SIG-M5 treated with dmso at 0.1 percent for 504 hours (cell line): ENCODE results near the gene SH3BP2.

Experiments used
- DNase-seq: peaks from one replicate; lab custom pipeline; 2025; ENCODE audit not compliant: unreplicated experiment; lab: John Stamatoyannopoulos, UW

Gene SH3BP2

GRCh38 chr4:2817701-2818350 is 24.9 kb downstream of the SH3BP2 start:
- DNase-seq = no peak

GRCh38 chr4:2818351-2818939 is 25.6 kb downstream of the SH3BP2 start:
- no peak for DNase-seq

DNA sequence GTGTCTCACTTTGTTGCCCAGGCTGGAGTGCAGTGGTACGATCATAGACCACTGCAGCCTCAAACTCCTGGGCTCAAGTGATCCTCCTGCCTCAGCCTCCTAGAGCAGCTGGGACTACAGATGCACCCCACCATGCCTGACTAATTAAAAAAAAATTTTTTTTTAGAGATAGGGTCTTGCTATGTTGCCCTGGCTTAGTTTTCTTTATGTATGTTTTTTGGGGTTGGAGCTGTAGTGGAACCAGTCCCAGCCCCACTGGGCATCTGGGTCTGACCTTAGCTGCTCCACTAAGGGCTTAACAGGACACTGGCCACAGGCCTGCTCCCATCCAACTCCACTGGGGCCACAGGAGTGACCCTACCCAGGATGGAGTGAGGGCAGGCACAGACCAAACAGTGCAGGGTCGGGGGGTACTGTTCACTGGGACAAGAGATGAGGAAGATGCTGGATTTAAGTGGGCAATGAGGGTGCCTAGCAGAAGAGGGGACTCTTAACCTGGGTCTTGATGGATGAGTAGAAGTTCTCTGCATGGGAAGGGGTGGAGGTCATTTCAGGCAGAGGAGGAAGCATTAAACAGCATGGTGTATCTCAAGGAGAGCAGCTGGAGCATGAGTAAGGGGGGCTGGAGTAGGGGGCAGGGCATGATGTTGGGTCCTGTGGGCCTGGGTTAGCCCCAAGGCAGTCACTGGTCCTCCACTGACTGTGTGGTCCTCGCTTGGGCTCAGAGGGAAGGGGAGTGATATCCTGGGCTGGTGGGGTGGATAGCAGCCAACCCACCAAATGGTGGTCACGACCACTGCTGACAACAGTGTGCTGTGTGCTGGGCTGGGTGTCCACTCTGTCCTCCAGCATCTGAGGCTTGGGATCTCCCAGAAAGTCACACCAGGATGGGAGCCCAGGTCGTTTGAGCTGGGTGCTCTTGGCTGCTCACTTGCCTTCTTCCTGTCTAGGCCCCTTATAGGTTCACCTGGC is 26.6 kb downstream of the SH3BP2 start:
- DNase-seq = no peak

DNA sequence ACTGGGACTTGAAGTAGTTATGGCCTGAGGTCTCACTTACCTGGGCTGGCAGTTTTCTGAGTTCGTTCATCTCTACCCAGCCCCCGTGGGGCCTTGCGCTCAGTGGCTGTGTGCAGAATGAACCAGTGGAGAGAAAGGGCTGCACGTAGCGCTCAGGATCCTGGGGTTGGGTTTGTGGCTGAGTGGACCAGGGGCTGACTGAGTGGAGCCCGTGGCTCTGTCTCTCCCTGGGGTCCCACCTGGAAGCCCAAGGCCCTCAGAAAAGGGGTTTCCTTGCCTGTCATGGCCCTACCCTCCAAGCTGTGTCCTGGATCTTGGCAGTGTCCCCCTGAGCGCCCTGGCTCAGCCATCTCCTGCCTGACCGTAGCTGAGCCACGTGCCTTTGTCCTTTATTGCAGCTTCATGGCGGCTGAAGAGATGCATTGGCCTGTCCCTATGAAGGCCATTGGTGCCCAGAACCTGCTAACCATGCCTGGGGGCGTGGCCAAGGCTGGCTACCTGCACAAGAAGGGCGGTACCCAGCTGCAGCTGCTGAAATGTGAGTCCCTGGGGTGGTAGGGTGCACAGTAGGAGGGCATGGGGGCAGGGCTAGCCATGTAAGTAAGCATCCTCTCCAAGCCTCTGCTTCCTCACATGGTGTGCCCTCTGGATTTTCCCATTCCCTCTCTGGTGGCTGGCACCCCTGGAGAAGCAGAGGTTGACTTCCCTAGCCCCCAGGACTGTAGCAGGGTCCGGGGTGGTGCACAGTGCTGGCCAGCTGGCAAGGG is 27.5 kb downstream of the SH3BP2 start:
- DNase-seq = no peak

- no peak for DNase-seq
Observed at GRCh38 chr4:2822461-2823300, 29.8 kb downstream of the SH3BP2 start.

DNA sequence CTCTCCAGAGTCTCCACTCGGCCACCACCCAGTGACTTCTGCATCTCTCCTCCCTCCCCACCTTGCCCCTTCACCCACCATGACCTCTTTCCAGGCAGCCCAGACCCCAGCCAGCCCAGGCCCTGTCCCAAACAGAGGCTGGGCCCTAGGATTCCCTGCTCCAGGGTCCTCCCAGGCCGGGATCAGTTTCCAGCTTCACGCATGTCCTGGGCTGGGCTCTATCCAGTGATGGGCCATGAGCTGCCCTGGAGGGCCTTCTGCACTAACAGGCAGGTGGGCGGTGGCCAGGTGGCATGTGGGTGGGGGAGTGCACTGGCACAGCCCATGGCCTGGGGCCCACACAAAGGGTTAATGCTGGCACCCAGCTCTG is 30.4 kb downstream of the SH3BP2 start:
- no peak for DNase-seq

DNA sequence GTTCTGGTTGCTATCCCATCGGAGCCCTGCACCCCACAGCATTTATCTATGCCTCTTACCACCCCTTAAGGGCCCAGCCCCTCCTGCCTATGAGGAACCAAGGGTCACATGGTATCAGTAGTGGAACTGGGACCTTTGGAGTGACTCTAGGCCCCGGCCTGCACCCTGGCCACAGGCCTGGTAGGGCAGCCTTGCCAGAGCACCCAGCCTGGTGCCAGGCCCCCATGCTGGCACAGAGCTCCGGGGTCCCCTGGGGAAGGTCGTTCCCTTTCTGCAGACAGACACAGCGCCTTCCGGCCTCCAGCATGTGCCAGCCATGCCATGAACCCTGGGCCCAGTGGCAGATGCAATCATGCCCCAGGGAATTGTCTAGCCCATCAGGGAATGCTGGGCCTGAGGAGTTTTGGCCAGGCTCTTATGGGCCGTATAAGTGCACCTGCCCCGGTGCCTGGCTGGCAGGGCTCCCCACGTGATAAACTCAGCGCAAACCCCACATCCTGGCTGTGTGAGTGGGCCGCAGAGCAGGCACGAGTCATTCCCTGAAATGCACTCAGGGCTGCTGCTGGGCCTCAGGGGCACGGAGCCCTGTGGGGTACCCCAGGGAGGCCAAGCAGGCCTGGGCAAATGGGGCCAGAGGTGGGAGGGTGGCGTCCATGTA is 30.9 kb downstream of the SH3BP2 start:
- DNase-seq = no peak

GRCh38 chr4:2824329-2824835 is 31.5 kb downstream of the SH3BP2 start:
- no peak for DNase-seq

GRCh38 chr4:2824836-2825381 is 32.0 kb downstream of the SH3BP2 start:
- DNase-seq = no peak

DNA sequence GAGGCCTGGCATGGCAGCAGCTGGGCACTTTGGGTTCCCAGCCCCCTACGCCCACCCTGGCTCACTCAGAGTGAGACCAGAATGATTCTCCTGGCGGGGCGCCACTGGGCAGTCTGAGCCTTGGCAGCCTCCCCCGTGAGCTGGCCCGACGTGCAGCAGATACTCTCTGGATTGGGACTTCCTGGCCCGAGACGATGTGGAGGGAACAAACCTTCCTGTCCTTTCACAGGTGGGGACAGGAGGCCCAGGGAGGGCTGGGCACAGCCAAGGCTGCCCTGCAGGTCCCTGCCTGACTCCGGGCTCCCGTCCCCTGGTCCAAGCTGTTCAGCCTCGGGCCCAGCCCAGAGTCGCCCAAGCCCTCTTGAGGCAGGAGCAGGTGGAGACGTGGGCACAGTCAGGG is 32.9 kb downstream of the SH3BP2 start:
- DNase-seq = no peak

GRCh38 chr4:2827071-2827873 is 34.4 kb downstream of the SH3BP2 start:
- DNase-seq = no peak

GRCh38 chr4:2827874-2828751 is 35.2 kb downstream of the SH3BP2 start:
- no peak for DNase-seq

DNA sequence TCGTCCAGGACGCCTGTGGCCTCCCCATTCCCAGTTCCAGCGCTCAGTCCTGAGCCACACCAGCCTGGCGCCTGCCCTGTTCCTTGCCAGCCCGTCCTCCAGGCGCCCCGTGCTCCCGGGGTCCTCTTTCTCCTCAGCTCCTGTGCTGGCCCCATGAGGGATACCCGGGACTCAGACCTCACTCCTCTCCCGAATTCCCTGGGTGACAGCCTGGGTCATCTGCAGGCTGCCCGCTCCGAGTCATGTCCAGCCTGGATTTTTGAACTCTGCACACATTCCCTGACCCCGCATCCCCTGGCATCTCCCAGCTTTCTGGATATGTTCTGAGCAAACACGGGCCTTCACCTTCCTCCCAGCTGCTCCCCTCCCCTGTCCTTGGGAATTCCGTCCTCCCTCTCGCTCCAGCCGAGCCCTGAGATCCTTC is 35.9 kb downstream of the SH3BP2 start:
- no peak for DNase-seq

DNA sequence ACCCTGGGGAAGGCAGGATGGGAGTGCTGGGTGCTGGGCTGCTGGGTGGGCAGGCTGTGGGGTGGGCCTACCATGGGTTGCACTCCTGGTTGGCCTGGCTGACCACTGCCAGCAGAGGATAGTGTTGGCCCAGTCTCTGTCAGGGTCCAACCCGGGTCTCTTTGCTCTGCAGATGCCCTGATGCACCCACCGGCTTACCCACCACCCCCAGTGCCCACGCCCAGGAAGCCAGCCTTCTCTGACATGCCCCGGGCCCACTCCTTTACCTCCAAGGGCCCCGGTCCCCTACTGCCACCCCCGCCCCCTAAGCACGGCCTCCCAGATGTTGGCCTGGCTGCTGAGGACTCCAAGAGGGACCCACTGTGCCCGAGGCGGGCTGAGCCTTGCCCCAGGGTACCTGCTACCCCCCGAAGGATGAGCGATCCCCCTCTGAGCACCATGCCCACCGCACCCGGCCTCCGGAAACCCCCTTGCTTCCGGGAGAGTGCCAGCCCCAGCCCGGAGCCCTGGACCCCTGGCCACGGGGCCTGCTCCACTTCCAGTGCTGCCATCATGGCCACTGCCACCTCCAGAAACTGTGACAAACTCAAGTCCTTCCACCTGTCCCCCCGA is 36.5 kb downstream of the SH3BP2 start:
- DNase-seq = no peak

DNA sequence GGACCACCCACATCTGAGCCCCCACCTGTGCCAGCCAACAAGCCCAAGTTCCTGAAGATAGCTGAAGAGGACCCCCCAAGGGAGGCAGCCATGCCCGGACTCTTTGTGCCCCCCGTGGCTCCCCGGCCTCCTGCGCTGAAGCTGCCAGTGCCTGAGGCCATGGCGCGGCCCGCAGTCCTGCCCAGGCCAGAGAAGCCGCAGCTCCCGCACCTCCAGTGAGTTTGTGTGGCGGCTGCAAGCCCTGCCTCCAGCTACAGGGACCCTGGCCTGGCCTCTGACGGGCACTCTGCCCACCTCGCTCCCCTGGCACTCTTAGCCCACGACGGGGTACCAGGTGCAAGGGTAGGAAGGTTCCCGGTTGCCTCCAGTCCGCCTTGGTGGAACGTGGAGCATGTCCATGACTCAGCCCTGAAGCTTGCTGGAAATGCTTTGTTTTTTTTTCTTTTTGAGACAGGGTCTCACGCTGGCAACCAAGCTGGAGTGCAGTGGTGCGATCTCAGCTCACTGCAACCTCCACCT is 37.1 kb downstream of the SH3BP2 start:
- no peak for DNase-seq

- DNase-seq = no peak
Observed at GRCh38 chr4:2830632-2831610, 38.0 kb downstream of the SH3BP2 start.
